GM23338 (cell line): Measurements from ENCODE around the gene PHKA2. TPM values are rescaled to one million over a fixed set of nuclear protein-coding genes. Genes with fewer than 3 reads are reported as not detected.

ENCODE experiments used
- ATAC-seq: fragments of 200-7000 bp; cut with Tn5 transposase; 3 replicates; pipeline ENCODE4 v1.9.1; 2020
- DNase-seq: peaks from one replicate; pipeline ENCODE4 v3.0.0-alpha.2; 2015; ENCODE audit warnings: low spot score
- H2AFZ ChIP-seq: fragments of 200-600 bp; sonication (generic); 2 replicates; pipeline ENCODE4 v1.8.0; 2016; ENCODE audit warnings: antibody characterized with exemption, mild to moderate bottlenecking, moderate library complexity
- H3F3A ChIP-seq: fragments of 200-600 bp; sonication (generic); replicated peaks from 2 replicates; pipeline ENCODE4 v1.8.0; 2017; ENCODE audit warnings: antibody characterized with exemption, mixed run types, low read depth
- H3K27ac ChIP-seq: fragments of 200-600 bp; sonication (generic); 2 replicates; pipeline ENCODE4 v1.6.1; 2016; ENCODE audit warnings: low read depth
- H3K27me3 ChIP-seq: fragments of 200-600 bp; sonication (generic); 2 replicates; pipeline ENCODE4 v1.8.0; 2016; ENCODE audit warnings: mild to moderate bottlenecking, mixed run types, moderate library complexity; ENCODE audit not compliant: insufficient read depth
- H3K36me3 ChIP-seq: fragments of 200-600 bp; sonication (generic); 2 replicates; pipeline ENCODE4 v1.8.0; 2016; ENCODE audit warnings: mild to moderate bottlenecking; ENCODE audit not compliant: insufficient read depth
- H3K4me1 ChIP-seq: fragments of 200-600 bp; sonication (generic); 2 replicates; pipeline ENCODE4 v1.8.0; 2016; ENCODE audit warnings: mild to moderate bottlenecking, moderate library complexity; ENCODE audit not compliant: insufficient read depth
- H3K4me2 ChIP-seq: fragments of 200-600 bp; sonication (generic); 2 replicates; pipeline ENCODE4 v1.7.1; 2017; ENCODE audit warnings: mixed run types
- H3K4me3 ChIP-seq: fragments of 200-600 bp; sonication (generic); 2 replicates; pipeline ENCODE4 v1.6.1; 2016; ENCODE audit warnings: mixed run types
- H3K79me2 ChIP-seq: fragments of 200-600 bp; sonication (generic); replicated peaks from 2 replicates; pipeline ENCODE4 v1.8.0; 2017; ENCODE audit warnings: mild to moderate bottlenecking; ENCODE audit not compliant: insufficient read depth
- H3K9me2 ChIP-seq: fragments of 200-600 bp; sonication (generic); 2 replicates; pipeline ENCODE4 v1.8.0; 2017; ENCODE audit not compliant: insufficient read depth
- H4K20me1 ChIP-seq: fragments of 200-600 bp; sonication (generic); replicated peaks from 2 replicates; pipeline ENCODE4 v1.8.0; 2017; ENCODE audit warnings: mild to moderate bottlenecking; ENCODE audit not compliant: insufficient read depth
- H3K27ac Mint-ChIP-seq: 2 replicates; pipeline ENCODE4 v1.8.0; 2020; ENCODE audit warnings: inconsistent platforms, mild to moderate bottlenecking, moderate library complexity, mixed read lengths
- H3K27me3 Mint-ChIP-seq: 3 replicates; pipeline ENCODE4 v1.8.0; 2022; ENCODE audit warnings: low read depth, mild to moderate bottlenecking, moderate library complexity, mixed read lengths, inconsistent platforms; ENCODE audit not compliant: insufficient read depth, poor library complexity
- H3K36me3 Mint-ChIP-seq: 3 replicates; pipeline ENCODE4 v1.8.0; 2021; ENCODE audit warnings: low read depth, mild to moderate bottlenecking, inconsistent platforms, moderate library complexity, mixed read lengths
- H3K4me1 Mint-ChIP-seq: 3 replicates; pipeline ENCODE4 v1.8.0; 2020; ENCODE audit warnings: mild to moderate bottlenecking, inconsistent platforms, mixed read lengths
- H3K4me3 Mint-ChIP-seq: 3 replicates; pipeline ENCODE4 v1.8.0; 2021; ENCODE audit warnings: moderate library complexity, mild to moderate bottlenecking, inconsistent platforms, mixed read lengths
- H3K9me3 Mint-ChIP-seq: 3 replicates; pipeline ENCODE4 v1.8.0; 2020; ENCODE audit warnings: moderate library complexity, mild to moderate bottlenecking, inconsistent platforms, mixed read lengths
- CREB1 ChIP-seq: fragments of 250-450 bp; sonication (Bioruptor Pico); IDR thresholded peaks from 2 replicates; pipeline ENCODE4 v1.5.0; 2020; ENCODE audit warnings: low read depth, mild to moderate bottlenecking, moderate library complexity
- EZH2 ChIP-seq: fragments of 200-600 bp; sonication (generic); IDR thresholded peaks from one replicate; pipeline ENCODE4 v1.8.0; 2017; ENCODE audit warnings: antibody characterized with exemption, mild to moderate bottlenecking, low read depth; ENCODE audit not compliant: unreplicated experiment
- EZH2phosphoT487 ChIP-seq: fragments of 200-600 bp; sonication (generic); IDR thresholded peaks from one replicate; pipeline ENCODE4 v1.8.1; 2018; ENCODE audit warnings: antibody characterized with exemption; ENCODE audit not compliant: unreplicated experiment
- JUNB ChIP-seq: IDR thresholded peaks from one replicate; pipeline ENCODE4 v1.6.1; 2016; ENCODE audit warnings: antibody characterized with exemption; ENCODE audit not compliant: unreplicated experiment
- NANOG ChIP-seq: IDR thresholded peaks from 2 replicates; pipeline ENCODE4 v1.6.1; 2016; ENCODE audit warnings: antibody characterized with exemption, borderline replicate concordance
- POLR2AphosphoS5 ChIP-seq: IDR thresholded peaks from 2 replicates; pipeline ENCODE4 v1.6.1; 2016; ENCODE audit warnings: antibody characterized with exemption, low read depth
- STAT1 ChIP-seq: IDR thresholded peaks from one replicate; pipeline ENCODE4 v1.6.1; 2016; ENCODE audit warnings: antibody characterized with exemption; ENCODE audit not compliant: unreplicated experiment
- ZNF114 ChIP-seq: fragments of 250-450 bp; sonication (Bioruptor Pico); IDR thresholded peaks from 2 replicates; pipeline ENCODE4 v1.5.0; 2020; ENCODE audit warnings: mild to moderate bottlenecking, moderate library complexity
- ZNF331 ChIP-seq: fragments of 250-450 bp; sonication (Bioruptor Pico); IDR thresholded peaks from 2 replicates; pipeline ENCODE4 v1.5.0; 2020; ENCODE audit warnings: low read depth, mild to moderate bottlenecking, moderate library complexity
- polyA plus RNA-seq: library from polyadenylated mRNA; unstranded; fragments of >200 nt; fragmentation: Nextera tagmentation; extraction: Ambion mirVana; gene quantifications from 2 replicates; pipeline ENCODE4 v1.2.1, GENCODE V29; 2016
- total RNA-seq: library from RNA; depleted of rRNA; stranded (reverse); fragments of >200 nt; shearing (Covaris generic); gene quantifications from 2 replicates; pipeline ENCODE4 v1.2.3, GENCODE V29; 2014
- TF ChIP-seq, protein P1 (sequence below): IDR thresholded peaks from 2 replicates; pipeline ENCODE4 v1.6.1; 2016; ENCODE audit warnings: antibody characterized with exemption
- TF ChIP-seq, protein P2 (sequence below), 2 experiments: fragments of 200-600 bp in 1 of 2; sonication (generic) in 1 of 2; conservative IDR thresholded peaks; 2 replicates each; pipeline versions ENCODE4 v1.5.1 to v1.6.1; 2016 to 2017; ENCODE audit warnings: antibody characterized with exemption in 2 of 2, low read depth in 2 of 2, mild to moderate bottlenecking in 2 of 2, moderate library complexity in 1 of 2
- TF ChIP-seq, protein P3 (sequence below): fragments of 250-450 bp; sonication (Bioruptor Pico); IDR thresholded peaks from 2 replicates; pipeline ENCODE4 v1.5.0; 2020; ENCODE audit warnings: mild to moderate bottlenecking, moderate library complexity

Gene PHKA2
- total and polyA plus RNA-seq, 2 experiments from 2014 or later, result 8.0 to 23.9 TPM

DNA sequence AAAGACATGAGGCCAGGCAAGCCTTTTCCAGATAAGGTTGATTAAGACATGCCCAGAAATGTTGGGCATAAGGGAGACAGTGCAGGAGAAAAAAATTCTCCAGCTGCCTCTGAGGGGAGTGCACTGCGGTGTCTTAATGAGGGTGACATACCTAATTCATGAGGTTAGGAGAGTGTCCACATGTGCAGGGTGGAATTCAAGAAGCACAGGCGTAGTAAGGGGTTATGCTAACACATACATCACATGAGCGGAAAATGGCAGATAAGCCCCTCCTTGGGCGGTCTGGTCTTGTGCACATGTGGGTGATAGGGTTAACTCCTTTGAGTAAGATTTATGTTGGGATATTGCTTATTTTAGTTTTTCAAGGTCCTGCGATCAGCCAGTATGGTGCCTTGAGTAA is 122.4 kb downstream of the PHKA2 start:
- Mint-ChIP-seq H3K27ac (no peak overlapping the region), H3K36me3 (peaks cover 4% of the 10 kb centered on the region), H3K9me3 (peaks cover 5% of the 10 kb centered on the region), H3K4me1 (0 out of 3 replicates have a peak, but pooled peaks cover 2% of the 10 kb centered on the region), H3K4me3 (no peak overlapping the region), H3K27me3 (peaks cover 7% of the 10 kb centered on the region)
- ATAC-seq (no peak), DNase-seq (no peak)
- TF ChIP-seq, protein P1, sequence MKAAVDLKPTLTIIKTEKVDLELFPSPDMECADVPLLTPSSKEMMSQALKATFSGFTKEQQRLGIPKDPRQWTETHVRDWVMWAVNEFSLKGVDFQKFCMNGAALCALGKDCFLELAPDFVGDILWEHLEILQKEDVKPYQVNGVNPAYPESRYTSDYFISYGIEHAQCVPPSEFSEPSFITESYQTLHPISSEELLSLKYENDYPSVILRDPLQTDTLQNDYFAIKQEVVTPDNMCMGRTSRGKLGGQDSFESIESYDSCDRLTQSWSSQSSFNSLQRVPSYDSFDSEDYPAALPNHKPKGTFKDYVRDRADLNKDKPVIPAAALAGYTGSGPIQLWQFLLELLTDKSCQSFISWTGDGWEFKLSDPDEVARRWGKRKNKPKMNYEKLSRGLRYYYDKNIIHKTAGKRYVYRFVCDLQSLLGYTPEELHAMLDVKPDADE, result no peak
- TF ChIP-seq CREB1 (no peak), JUNB (no peak), ZNF114 (CRISPR knock-in tag) (no peak), EZH2 (no peak), ZNF331 (no peak), POLR2AphosphoS5 (no peak), STAT1 (no peak)
- TF ChIP-seq, protein P2, sequence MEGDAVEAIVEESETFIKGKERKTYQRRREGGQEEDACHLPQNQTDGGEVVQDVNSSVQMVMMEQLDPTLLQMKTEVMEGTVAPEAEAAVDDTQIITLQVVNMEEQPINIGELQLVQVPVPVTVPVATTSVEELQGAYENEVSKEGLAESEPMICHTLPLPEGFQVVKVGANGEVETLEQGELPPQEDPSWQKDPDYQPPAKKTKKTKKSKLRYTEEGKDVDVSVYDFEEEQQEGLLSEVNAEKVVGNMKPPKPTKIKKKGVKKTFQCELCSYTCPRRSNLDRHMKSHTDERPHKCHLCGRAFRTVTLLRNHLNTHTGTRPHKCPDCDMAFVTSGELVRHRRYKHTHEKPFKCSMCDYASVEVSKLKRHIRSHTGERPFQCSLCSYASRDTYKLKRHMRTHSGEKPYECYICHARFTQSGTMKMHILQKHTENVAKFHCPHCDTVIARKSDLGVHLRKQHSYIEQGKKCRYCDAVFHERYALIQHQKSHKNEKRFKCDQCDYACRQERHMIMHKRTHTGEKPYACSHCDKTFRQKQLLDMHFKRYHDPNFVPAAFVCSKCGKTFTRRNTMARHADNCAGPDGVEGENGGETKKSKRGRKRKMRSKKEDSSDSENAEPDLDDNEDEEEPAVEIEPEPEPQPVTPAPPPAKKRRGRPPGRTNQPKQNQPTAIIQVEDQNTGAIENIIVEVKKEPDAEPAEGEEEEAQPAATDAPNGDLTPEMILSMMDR (conservative IDR thresholded peaks at IDR 0.05; ENCODE audit: low read depth in 2 of 2), result no peak
- no peaks in the 10 kb centered on the region for H3F3A ChIP-seq
- H3K27ac ChIP-seq, result no peak overlapping the region
- H3K4me3 ChIP-seq, result no peak overlapping the region
- no peak overlapping the region for H3K4me2 ChIP-seq
- H3K27me3 ChIP-seq, result no peaks in the 10 kb centered on the region
- H3K9me2 ChIP-seq, result no peaks in the 10 kb centered on the region
- H3K79me2 ChIP-seq, result no peaks in the 10 kb centered on the region
- H2AFZ ChIP-seq, result no peak overlapping the region
- no peaks in the 10 kb centered on the region for H3K36me3 ChIP-seq
- no peaks in the 10 kb centered on the region for H3K4me1 ChIP-seq
- no peaks in the 10 kb centered on the region for H4K20me1 ChIP-seq

DNA sequence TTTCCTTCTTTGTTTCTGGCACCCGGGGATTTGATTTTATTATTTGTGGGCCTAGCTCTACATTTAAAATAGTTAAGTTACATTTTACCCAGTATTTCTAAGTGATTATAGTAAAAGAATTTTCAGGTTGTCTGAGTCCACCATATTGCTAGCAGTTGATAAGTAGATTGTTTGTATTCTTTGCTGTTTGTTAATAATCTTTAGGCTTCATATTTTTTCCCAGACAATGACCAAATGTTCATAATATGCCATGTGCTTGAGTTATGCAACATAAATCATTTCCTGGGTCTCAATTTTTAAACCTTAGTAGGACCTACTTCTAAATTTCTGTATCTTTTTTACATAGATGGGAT is 127.3 kb downstream of the PHKA2 start:
- H3K9me3 Mint-ChIP-seq, result no peaks in the 10 kb centered on the region; the same call in 2 of the 3 replicates
- Histone ChIP-seq H3K9me2 (no peaks in the 10 kb centered on the region), H3K4me2 (no peak overlapping the region), H2AFZ (no peak overlapping the region), H3K79me2 (no peaks in the 10 kb centered on the region), H3K27me3 (no peaks in the 10 kb centered on the region), H3F3A (no peaks in the 10 kb centered on the region), H3K36me3 (no peaks in the 10 kb centered on the region), H4K20me1 (no peaks in the 10 kb centered on the region), H3K4me3 (no peak overlapping the region), H3K4me1 (no peaks in the 10 kb centered on the region), H3K27ac (no peak overlapping the region)
- no peak overlapping the region for H3K4me3 Mint-ChIP-seq
- H3K36me3 Mint-ChIP-seq, result no peaks in the 10 kb centered on the region
- ATAC-seq (no peak), DNase-seq (no peak)
- no peaks in the 10 kb centered on the region; the same call in 2 of the 3 replicates for H3K4me1 Mint-ChIP-seq
- H3K27me3 Mint-ChIP-seq, result peaks cover 4% of the 10 kb centered on the region
- no peak overlapping the region for H3K27ac Mint-ChIP-seq
- no peak for TF ChIP-seq STAT1
- TF ChIP-seq, protein P3, sequence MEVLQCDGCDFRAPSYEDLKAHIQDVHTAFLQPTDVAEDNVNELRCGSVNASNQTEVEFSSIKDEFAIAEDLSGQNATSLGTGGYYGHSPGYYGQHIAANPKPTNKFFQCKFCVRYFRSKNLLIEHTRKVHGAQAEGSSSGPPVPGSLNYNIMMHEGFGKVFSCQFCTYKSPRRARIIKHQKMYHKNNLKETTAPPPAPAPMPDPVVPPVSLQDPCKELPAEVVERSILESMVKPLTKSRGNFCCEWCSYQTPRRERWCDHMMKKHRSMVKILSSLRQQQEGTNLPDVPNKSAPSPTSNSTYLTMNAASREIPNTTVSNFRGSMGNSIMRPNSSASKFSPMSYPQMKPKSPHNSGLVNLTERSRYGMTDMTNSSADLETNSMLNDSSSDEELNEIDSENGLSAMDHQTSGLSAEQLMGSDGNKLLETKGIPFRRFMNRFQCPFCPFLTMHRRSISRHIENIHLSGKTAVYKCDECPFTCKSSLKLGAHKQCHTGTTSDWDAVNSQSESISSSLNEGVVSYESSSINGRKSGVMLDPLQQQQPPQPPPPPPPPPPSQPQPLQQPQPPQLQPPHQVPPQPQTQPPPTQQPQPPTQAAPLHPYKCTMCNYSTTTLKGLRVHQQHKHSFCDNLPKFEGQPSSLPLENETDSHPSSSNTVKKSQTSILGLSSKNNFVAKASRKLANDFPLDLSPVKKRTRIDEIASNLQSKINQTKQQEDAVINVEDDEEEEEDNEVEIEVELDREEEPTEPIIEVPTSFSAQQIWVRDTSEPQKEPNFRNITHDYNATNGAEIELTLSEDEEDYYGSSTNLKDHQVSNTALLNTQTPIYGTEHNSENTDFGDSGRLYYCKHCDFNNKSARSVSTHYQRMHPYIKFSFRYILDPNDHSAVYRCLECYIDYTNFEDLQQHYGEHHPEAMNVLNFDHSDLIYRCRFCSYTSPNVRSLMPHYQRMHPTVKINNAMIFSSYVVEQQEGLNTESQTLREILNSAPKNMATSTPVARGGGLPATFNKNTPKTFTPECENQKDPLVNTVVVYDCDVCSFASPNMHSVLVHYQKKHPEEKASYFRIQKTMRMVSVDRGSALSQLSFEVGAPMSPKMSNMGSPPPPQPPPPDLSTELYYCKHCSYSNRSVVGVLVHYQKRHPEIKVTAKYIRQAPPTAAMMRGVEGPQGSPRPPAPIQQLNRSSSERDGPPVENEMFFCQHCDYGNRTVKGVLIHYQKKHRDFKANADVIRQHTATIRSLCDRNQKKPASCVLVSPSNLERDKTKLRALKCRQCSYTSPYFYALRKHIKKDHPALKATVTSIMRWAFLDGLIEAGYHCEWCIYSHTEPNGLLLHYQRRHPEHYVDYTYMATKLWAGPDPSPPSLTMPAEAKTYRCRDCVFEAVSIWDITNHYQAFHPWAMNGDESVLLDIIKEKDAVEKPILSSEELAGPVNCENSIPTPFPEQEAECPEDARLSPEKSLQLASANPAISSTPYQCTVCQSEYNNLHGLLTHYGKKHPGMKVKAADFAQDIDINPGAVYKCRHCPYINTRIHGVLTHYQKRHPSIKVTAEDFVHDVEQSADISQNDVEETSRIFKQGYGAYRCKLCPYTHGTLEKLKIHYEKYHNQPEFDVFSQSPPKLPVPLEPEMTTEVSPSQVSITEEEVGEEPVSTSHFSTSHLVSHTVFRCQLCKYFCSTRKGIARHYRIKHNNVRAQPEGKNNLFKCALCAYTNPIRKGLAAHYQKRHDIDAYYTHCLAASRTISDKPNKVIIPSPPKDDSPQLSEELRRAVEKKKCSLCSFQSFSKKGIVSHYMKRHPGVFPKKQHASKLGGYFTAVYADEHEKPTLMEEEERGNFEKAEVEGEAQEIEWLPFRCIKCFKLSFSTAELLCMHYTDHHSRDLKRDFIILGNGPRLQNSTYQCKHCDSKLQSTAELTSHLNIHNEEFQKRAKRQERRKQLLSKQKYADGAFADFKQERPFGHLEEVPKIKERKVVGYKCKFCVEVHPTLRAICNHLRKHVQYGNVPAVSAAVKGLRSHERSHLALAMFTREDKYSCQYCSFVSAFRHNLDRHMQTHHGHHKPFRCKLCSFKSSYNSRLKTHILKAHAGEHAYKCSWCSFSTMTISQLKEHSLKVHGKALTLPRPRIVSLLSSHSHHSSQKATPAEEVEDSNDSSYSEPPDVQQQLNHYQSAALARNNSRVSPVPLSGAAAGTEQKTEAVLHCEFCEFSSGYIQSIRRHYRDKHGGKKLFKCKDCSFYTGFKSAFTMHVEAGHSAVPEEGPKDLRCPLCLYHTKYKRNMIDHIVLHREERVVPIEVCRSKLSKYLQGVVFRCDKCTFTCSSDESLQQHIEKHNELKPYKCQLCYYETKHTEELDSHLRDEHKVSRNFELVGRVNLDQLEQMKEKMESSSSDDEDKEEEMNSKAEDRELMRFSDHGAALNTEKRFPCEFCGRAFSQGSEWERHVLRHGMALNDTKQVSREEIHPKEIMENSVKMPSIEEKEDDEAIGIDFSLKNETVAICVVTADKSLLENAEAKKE (CRISPR knock-in tag), result no peak
- TF ChIP-seq POLR2AphosphoS5, result no peak
- TF ChIP-seq ZNF114 (CRISPR knock-in tag), result no peak
- TF ChIP-seq CREB1, result no peak
- TF ChIP-seq, protein P1, result no peak
- no peak for TF ChIP-seq EZH2phosphoT487
- TF ChIP-seq EZH2, result no peak
- TF ChIP-seq NANOG, result no peak
- TF ChIP-seq ZNF331, result no peak
